Suprapubic skin (tissue), 4 donors: ENCODE measurements around the gene TCHP.

Experiments used
- CTCF ChIP-seq, 2 donors: fragments of 200-600 bp in 1 of 2; fragments of 450-650 bp in 1 of 2; sonication (generic) in 1 of 2; IDR thresholded peaks; one replicate each; pipeline ENCODE4 v1.5.1; 2016 to 2019; ENCODE audit warnings: antibody characterized with exemption in 2 of 2, mild to moderate bottlenecking in 1 of 2, moderate library complexity in 1 of 2
- POLR2A ChIP-seq, 2 donors: fragments of 450-650 bp; IDR thresholded peaks; one replicate each; pipeline ENCODE4 v1.6.1; 2017; ENCODE audit warnings: antibody characterized with exemption in 2 of 2, mild to moderate bottlenecking in 2 of 2, moderate library complexity in 2 of 2
- POLR2AphosphoS5 ChIP-seq, 3 donors: sonication (generic); formaldehyde crosslinking; IDR thresholded peaks; one replicate each; pipeline ENCODE4 v1.6.1; 2017; ENCODE audit warnings: antibody characterized with exemption in 3 of 3

GRCh38 chr12:109948368-109948767 is 48.3 kb downstream of the TCHP start:
- TF ChIP-seq CTCF (IDR thresholded peaks at IDR 0.05) (no peak), POLR2A (IDR thresholded peaks at IDR 0.05) (no peak), POLR2AphosphoS5 (IDR thresholded peaks at IDR 0.05) (no peak)
